Activated CD4-positive, alpha-beta memory T cell treated with anti-CD3 and anti-CD28 coated beads for 36 hours (primary cell): Measurements from ENCODE around the gene CCDC179. TPM values are rescaled to one million over a fixed set of nuclear protein-coding genes. Genes with fewer than 3 reads are reported as not detected.

Source experiments
- CTCF ChIA-PET: fragments of 350-600 bp; sonication (Branson Sonifier 250); formaldehyde crosslinking; loops from one replicate; lab custom pipeline; 2021; ENCODE audit warnings: antibody characterized with exemption, inconsistent platforms; lab: Charles Lee
- POLR2A ChIA-PET: fragments of 350-600 bp; sonication (Branson Sonifier 250); formaldehyde crosslinking; loops from one replicate; lab custom pipeline; 2021; ENCODE audit warnings: antibody characterized with exemption; lab: Charles Lee
- DNase-seq: peaks from one replicate; pipeline ENCODE4 v3.0.0-alpha.2; 2020
- H3K27ac Mint-ChIP-seq: one replicate; pipeline ENCODE4 v1.8.0; 2021; ENCODE audit warnings: mixed read lengths
- H3K27me3 Mint-ChIP-seq: one replicate; pipeline ENCODE4 v1.8.0; 2021; ENCODE audit warnings: mixed read lengths
- H3K36me3 Mint-ChIP-seq: one replicate; pipeline ENCODE4 v1.8.0; 2021; ENCODE audit warnings: mixed read lengths
- H3K4me1 Mint-ChIP-seq: one replicate; pipeline ENCODE4 v1.8.0; 2021; ENCODE audit warnings: low read depth, mixed read lengths
- H3K4me3 Mint-ChIP-seq: one replicate; pipeline ENCODE4 v1.8.0; 2021; ENCODE audit warnings: mild to moderate bottlenecking, mixed read lengths
- H3K9me3 Mint-ChIP-seq: one replicate; pipeline ENCODE4 v1.8.0; 2021; ENCODE audit warnings: mixed read lengths
- intact Hi-C: fragments of 100-400 bp; cut with micrococcal nuclease; formaldehyde crosslinking; loops from one replicate; pipeline ENCODE4 v1.15.1; 2023
- total RNA-seq, 2 experiments: library from RNA; stranded (reverse); gene quantifications; one replicate each; pipeline ENCODE4 v1.2.3, GENCODE V29; 2021

The CCDC179 gene
- total RNA-seq, 2 experiments from 2014 or later: not detected

DNA sequence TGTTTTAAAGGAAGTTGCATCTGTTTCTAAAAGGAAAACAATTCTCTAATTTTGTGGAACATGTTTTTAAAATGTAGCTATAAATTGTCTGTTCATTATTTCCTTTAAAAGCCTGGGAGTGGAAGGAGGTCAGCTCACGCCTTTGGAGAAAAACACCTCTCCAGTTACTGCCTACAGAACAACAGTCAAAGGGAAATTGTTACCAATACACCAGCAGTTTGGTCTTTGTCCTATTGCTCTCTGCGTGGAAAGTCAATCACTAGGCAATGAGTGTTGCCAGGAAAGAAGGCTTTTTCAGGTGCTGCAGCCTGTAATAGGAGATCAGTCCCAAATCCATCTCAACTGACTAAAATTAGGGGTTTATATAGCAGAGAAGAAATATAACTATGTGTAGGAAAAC, 52.9 kb downstream of the CCDC179 start:
- Mint-ChIP-seq H3K4me3 (no peak overlapping the region), H3K4me1 (no peaks in the 10 kb centered on the region), H3K36me3 (no peaks in the 10 kb centered on the region), H3K27ac (no peak overlapping the region), H3K27me3 (peaks cover under 1% of the 10 kb centered on the region), H3K9me3 (peaks cover 6% of the 10 kb centered on the region)
- no peak for DNase-seq
- ChIA-PET CTCF (no interaction called here), POLR2A (no interaction called here)
- intact Hi-C loops: no loop called here

DNA sequence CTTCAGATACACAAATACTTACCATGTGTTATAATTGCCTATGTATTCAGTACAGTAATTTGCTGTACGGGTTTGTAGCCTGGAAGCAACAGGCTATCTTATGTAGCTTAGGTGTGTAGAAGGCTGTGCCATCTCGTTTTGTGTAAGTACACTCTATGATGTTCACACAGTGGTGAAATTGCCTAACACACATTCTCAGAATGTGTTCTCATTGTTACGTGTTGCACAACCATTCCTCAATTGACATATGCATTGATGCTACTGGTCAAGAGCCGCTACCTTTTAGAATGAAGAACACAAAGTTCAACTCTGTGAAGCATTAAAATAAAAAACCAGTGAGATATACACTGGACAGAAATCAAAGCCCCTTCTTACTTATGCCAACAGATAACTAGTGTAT, 57.4 kb downstream of the CCDC179 start:
- no peaks in the 10 kb centered on the region for H3K4me1 Mint-ChIP-seq
- H3K4me3 Mint-ChIP-seq: no peak overlapping the region
- H3K27me3 Mint-ChIP-seq: peaks cover 7% of the 10 kb centered on the region
- H3K9me3 Mint-ChIP-seq: no peaks in the 10 kb centered on the region
- POLR2A ChIA-PET: no interaction called here
- DNase-seq: no peak
- H3K27ac Mint-ChIP-seq: no peak overlapping the region
- H3K36me3 Mint-ChIP-seq: no peaks in the 10 kb centered on the region
- CTCF ChIA-PET: no interaction called here
- intact Hi-C loops: no loop called here

GRCh38 chr11:22800482-22800881, 59.8 kb downstream of the CCDC179 start:
- Mint-ChIP-seq H3K27ac (no peak overlapping the region), H3K4me1 (no peaks in the 10 kb centered on the region)
- CTCF ChIA-PET: interaction anchor here (2.0 kb wide), 1 partner anchor 12 kb away, joined by 8 read pairs; no protein-coding TSS in a partner anchor

GRCh38 chr11:22798901-22799300, 61.4 kb downstream of the CCDC179 start:
- H3K4me1 Mint-ChIP-seq: no peaks in the 10 kb centered on the region
- no peaks in the 10 kb centered on the region for H3K9me3 Mint-ChIP-seq
- POLR2A ChIA-PET: no interaction called here
- no peak overlapping the region for H3K4me3 Mint-ChIP-seq
- CTCF ChIA-PET: interaction anchor here (3.7 kb wide), 1 partner anchor 11 kb away, joined by 19 read pairs; no protein-coding TSS in a partner anchor
- H3K36me3 Mint-ChIP-seq: no peaks in the 10 kb centered on the region
- no peak overlapping the region for H3K27ac Mint-ChIP-seq
- intact Hi-C loops: no loop called here
- peaks cover 7% of the 10 kb centered on the region for H3K27me3 Mint-ChIP-seq
- DNase-seq: no peak

More at GRCh38 chr11:22800482-22800881, 59.8 kb downstream of the CCDC179 start:
- Mint-ChIP-seq H3K27me3 (peaks cover 7% of the 10 kb centered on the region), H3K36me3 (no peaks in the 10 kb centered on the region), H3K4me3 (no peak overlapping the region), H3K9me3 (no peaks in the 10 kb centered on the region)
- DNase-seq: no peak
- POLR2A ChIA-PET: no interaction called here
- intact Hi-C loops: no loop called here

DNA sequence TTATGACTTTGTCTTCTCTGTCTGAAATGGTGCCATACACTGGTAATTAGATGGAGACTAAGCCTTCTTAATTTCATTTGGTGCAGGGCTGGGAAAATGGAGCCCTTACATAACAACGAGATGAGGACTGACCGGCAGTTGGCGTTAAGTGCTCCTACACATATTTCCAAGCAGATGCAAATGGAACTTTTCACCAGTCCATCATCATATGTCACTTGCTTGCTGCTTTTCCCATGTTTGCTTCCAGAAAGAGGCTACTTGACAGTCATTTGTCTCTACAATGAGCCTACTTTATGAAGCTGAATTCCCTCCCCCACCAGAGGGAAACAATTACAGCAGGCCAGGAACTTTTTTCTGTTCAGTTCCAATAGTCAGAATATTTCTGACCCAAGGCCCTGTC, 63.2 kb downstream of the CCDC179 start:
- H3K9me3 Mint-ChIP-seq: no peaks in the 10 kb centered on the region
- DNase-seq: no peak
- CTCF ChIA-PET: interaction anchor here (3.7 kb wide), 1 partner anchor 9 kb away, joined by 19 read pairs; no protein-coding TSS in a partner anchor
- H3K27me3 Mint-ChIP-seq: peaks cover 5% of the 10 kb centered on the region
- intact Hi-C loops: no loop called here
- POLR2A ChIA-PET: no interaction called here
- H3K36me3 Mint-ChIP-seq: no peaks in the 10 kb centered on the region
- H3K4me1 Mint-ChIP-seq: no peaks in the 10 kb centered on the region
- no peak overlapping the region for H3K27ac Mint-ChIP-seq
- no peak overlapping the region for H3K4me3 Mint-ChIP-seq

Other genes with a start within 250 kb of the CCDC179 start
- gene FANCF, start 234.7 kb downstream of the CCDC179 start, total RNA-seq: 10 to 100 TPM; 10.5 to 11.1 TPM
- gene GAS2, start 193.9 kb downstream of the CCDC179 start, total RNA-seq: 1 to 10 TPM in 1 of 2 experiments, under 1 TPM in 1; 0.85 to 1.1 TPM
- gene SVIP, start 30.7 kb downstream of the CCDC179 start, total RNA-seq: 10 to 100 TPM; 64.3 to 65.6 TPM